ENCODE data around the gene MCC.

The MCC gene

GRCh38 chr5:113223315-113223714 is 264.9 kb downstream of the MCC start:
- no peak for DNase-seq (ENCODE audit: low read depth)

GRCh38 chr5:113221294-113222176 is 266.7 kb downstream of the MCC start:
- DNase-seq (ENCODE audit: low read depth) = no peak

DNA sequence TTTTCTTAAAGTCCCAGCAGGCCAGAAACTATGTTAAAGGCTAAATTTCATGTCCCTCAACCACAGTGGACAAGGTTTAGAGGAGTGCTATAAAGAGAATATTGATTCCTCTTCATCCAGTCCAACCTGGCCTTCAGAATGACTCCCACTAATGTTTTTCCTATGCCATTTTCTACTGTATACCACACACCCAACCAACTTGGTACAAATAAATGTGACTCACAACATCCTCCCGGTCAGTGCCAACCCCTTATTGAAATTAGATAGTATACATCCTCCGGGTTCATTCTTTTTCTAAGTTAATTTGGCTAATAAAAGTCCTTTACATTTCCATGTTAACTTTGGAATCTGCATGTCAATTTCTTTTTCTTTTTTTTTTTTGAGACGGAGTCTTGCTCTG is 268.6 kb downstream of the MCC start:
- DNase-seq (ENCODE audit: low read depth) = no peak

DNA sequence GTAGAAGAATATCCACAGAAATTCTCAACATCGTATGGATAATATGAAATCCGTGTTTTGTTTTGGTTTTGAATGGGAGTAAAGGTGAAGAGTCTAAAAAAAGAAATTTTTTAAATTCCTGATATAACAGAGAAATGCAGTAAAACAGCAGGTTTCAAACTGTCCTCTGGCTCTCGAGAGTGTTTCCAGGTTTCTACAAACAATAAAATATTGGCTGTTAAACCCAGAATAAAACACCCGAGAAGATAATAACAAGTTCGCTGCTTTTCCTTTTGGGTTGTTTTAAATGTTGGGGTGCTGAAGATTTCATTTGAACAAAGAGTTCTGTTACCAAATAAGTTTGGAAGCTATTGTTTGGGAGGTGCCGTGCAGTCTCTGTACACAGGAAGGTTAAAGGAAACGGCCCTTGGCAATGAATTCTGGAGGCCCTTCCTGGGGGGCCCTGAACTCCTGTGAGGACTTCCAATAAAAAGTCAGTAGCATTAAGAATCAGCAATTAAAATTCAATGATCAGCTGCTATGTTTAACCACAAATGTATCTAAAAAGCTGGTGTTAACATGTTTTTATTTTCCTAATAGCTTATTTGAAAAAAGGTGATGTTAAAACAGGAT is 269.2 kb downstream of the MCC start:
- no peak for DNase-seq (ENCODE audit: low read depth)

DNA sequence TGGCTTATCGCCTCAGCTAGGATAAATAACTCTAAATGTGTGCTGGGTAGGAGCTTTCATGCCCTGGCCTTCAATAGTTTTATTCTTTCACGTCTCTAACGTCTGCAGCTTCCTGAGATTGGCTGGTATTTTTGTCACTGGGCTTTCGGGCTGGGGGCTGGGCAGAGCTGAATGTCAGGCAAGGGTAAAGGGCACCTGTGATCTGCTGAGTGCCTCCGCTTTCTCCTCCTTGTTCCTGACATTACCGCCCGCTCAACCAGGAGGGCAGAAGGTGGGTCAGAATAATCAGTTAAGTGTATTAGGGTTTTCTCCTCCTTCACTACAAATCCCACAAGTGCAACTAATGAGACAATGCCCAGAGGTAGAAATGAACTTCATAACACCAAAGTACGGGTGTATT is 270.1 kb downstream of the MCC start:
- DNase-seq (ENCODE audit: low read depth) = no peak

GRCh38 chr5:113217619-113218184 is 270.6 kb downstream of the MCC start:
- no peak for DNase-seq (ENCODE audit: low read depth)

- DNase-seq (ENCODE audit: low read depth) = no peak
Measured at GRCh38 chr5:113216545-113216944, 271.7 kb downstream of the MCC start.

DNA sequence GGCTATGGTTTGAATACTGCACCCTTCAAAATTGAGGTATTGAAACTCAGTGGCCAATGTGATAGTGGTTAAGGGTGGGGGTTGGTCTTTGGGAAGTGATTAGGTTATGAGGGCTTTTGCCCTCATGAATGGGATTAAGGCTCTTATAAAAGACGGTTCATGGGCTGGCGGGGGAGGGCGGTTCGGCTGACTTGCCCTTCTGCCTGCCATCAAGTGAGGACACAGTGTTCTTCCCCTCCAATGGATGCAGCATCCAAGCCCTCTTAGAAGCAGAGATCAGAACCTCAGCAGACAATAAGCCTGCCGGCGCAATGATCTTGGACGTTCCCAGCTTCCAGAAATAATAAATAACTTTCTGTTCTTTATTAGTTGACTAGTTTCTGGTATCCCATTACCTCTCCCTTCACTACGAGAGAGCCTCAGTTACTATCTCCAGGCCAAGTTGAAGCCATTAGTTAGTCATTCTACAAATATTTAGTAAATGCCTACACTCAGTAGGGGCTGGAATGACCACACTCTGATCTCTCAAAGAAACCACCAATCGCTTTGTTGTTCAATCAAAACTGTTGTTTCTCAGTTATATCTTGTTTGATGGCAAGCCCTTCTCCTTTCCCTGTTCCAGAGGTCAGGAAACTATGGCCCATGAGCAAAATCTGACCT is 272.7 kb downstream of the MCC start:
- no peak for DNase-seq (ENCODE audit: low read depth)

DNA sequence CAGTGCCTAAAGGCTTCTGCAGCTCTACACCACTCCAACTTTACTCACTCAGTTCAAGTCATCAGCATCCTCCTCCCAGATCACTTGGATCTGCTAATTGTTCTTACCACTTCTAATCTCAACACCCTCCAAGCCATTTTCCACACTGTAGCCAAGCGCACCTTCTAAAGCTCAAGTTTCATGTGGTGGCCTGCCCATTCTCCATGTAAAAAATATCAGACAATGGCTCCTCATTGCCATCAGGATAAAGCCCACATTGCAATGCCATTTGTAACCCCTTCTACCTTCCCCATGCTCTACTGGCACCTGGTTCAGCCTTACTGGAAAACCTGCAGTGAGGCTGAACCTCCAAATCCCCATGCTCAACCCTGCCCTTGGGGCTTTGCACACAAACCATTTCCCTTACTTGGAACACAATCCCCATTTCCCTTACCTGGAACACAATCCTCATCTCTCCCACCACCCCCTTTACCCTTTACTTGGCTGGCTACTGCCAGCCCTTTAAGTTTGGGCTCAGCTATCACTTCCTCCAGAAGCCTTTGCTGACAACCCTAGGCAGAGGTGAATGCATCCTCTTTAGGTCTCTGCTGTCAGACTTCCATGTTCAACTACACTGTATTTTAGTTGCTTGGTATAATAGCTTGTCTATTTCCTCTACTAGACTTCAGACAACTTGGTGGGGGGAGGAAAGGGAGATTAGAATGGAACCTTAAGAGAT is 273.5 kb downstream of the MCC start:
- no peak for DNase-seq (ENCODE audit: low read depth)

DNA sequence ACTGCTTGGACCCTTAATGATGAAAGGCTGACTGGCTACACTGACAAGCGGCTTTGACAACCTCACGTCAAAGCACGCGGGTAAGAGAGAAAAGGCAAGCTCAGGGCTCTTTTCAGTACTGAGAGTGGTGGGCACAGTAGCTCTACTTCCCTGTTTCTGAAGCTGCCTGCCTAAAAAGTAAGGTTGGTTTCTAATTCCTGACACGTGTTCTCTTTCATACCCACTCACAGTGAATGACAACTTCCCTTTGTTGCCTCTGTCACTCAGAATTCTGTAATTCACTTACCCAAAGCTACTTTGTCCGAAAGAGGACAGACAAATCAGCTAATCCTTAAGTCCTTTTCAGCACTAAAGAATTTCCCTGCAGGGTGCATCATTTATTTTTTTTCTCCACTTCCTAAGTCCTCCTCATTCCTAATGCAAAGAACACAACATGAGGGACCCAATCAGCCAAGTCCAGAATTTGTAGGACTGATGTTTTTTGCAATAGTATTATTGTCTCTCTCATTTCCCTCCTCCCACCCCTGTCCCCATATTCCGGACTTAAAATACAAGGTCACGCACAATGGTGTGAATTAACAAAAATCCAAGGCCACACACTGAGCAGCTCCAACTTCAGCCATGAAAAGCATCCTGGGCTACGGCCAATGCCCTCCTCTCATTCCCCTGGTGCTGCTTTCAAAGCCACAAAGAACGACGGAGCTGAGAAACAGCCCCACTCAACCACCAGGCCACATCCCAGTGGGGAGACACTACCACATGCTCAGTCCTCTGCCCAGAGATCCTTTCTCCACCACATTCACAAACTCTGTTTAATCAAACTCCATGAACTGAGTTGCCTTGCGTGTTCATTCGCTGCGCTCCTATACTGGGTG is 274.5 kb downstream of the MCC start:
- DNase-seq (ENCODE audit: low read depth) = no peak

- DNase-seq (ENCODE audit: low read depth) = no peak
Measured at GRCh38 chr5:113212244-113212920, 275.9 kb downstream of the MCC start.

DNA sequence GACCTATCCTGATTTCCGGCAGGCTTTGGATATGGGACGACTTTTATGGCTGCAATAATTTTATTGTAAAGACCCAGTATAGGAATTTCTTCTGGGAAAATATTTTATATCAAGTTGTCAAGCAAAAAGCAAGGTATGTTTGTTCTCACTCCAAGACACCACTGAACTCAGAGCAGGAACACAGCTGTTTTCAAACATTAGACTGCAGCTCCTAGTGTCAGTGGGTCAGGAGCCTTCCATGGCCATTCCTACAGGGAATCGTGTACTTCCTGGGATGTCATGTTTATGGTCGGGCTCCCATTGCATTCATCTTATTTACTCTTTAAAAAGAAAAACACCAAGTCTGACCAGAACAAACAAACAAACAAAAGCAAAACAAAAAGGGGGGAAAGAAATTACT is 278.8 kb downstream of the MCC start:
- no peak for DNase-seq (ENCODE audit: low read depth)

DNA sequence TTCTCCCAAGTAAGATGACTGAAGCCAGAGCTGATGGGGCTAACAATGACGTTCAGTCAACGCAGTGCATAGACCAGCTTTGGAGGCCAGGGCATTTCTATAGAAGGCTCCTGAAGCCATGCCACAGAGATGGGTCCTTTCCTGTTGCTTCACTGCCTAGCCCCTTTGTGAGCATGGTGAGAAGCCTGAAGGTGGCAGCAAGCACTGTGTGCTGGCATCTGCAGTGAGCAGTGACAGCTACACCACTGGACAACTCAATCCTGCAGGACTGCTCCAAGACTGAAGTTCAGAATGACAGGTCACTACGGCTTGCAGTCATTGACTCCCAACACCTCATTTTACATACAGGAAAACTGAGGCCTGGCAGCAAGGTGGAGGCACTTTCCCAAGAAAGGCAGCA is 282.4 kb downstream of the MCC start:
- DNase-seq (ENCODE audit: low read depth) = no peak

DNA sequence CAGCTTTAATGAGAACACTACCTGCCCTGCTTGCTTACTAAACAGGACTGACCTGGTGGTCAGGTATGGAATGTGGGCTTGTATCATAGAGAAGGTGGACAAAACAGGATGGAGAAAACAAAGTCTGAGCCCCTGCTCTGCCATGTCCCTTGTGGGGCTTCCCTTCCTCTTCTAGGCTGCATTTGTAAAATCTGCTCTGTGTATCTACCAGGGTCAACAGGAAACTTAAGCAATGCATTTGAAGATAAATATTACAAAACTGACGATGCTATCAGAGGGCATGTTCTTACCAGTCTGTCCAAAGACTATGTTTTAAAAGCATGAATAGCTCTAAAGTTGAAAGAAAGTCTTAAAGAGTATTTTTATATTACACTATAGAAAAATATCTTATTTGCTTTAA is 282.9 kb downstream of the MCC start:
- no peak for DNase-seq (ENCODE audit: low read depth)

- DNase-seq (ENCODE audit: low read depth) = no peak
Measured at GRCh38 chr5:113204525-113205161, 283.6 kb downstream of the MCC start.

- no peak for DNase-seq (ENCODE audit: low read depth)
Measured at GRCh38 chr5:113203916-113204315, 284.3 kb downstream of the MCC start.

DNA sequence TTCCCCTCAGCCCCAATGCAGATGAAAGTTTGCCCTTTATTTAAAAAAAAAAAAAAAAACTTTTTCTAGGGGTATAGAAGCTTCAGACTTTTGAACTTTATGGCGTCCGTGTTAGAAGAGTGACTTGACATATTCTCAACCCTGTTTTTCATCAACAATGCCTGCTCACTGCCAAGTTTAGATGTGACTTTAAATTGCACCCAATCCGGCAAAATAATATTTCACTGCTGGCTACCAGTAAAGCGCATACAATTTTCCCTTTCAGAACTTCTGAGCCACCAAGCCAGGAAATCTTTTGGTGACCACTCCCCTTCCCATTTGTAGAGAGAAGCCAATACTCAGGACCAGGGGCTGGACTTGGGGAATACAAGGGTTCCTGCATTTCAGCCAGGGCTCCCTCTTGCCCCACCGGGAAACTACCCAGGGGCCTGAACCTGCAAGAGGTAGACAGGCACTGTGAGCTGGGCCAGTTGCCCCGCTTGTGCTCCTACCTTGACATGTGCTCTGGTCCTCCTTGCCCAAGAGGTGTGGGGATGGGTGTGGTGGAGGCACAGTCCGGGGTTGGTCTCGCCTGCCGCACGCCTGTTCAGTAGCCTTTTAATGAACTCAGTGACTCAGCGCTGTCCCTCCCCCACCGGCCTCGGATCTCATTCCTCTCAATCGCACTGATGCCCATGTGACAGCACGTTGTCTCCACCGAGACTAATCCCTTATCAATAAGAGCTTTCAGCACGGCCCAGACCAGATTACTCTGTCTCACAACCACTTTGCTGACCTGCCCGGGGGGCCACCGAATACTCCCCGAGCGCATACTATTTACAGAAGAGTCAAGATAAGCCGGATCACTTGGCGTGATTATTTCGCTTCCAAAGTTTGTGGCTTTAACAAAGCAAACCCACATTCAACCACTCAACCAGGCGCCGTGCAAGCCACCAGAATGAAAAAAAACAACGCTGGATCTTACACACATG is 285.2 kb downstream of the MCC start:
- DNase-seq (ENCODE audit: low read depth) = no peak

DNA sequence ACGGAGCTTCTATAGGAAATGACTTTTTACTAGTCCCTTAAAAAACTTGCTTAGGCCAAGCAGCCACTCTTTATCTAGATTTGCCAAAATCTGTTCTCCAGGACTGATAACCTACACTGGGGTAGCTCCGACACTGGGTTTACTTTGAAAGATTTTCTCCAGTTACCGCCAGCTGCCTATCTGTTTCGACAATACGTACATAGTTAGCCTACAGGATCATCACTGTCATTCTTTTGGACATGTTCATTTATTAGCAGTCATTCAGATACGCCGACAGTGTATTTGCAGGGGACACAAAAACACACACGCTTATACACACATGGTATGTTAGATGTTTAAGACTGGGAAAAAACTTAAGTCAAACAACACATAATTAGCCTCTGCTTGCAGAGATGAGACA is 286.0 kb downstream of the MCC start:
- DNase-seq (ENCODE audit: low read depth) = no peak

- DNase-seq (ENCODE audit: low read depth) = no peak
Measured at GRCh38 chr5:113201715-113202114, 286.5 kb downstream of the MCC start.
